ENCODE data around the gene EFCAB5.
"Not testable (repeated sequence)": the region's sequence is repeated elsewhere in the genome, so short reads cannot be mapped to it uniquely, and the experiment has no call there.

Gene EFCAB5

GRCh38 chr17:29948448-29949215 is 7.2 kb downstream of the EFCAB5 start:
- Histone ChIP-seq H3K36me3 (no peaks in the 10 kb centered on the region), H3K9me3 (ENCODE audit: severe bottlenecking) (peaks cover 2% of the 10 kb centered on the region), H3K27ac (no peak overlapping the region), H3K4me3 (ENCODE audit: low read depth, low read length) (no peak overlapping the region), H3K27me3 (ENCODE audit: insufficient read depth, low read depth, severe bottlenecking) (no peaks in the 10 kb centered on the region)
- TF ChIP-seq, protein P1, sequence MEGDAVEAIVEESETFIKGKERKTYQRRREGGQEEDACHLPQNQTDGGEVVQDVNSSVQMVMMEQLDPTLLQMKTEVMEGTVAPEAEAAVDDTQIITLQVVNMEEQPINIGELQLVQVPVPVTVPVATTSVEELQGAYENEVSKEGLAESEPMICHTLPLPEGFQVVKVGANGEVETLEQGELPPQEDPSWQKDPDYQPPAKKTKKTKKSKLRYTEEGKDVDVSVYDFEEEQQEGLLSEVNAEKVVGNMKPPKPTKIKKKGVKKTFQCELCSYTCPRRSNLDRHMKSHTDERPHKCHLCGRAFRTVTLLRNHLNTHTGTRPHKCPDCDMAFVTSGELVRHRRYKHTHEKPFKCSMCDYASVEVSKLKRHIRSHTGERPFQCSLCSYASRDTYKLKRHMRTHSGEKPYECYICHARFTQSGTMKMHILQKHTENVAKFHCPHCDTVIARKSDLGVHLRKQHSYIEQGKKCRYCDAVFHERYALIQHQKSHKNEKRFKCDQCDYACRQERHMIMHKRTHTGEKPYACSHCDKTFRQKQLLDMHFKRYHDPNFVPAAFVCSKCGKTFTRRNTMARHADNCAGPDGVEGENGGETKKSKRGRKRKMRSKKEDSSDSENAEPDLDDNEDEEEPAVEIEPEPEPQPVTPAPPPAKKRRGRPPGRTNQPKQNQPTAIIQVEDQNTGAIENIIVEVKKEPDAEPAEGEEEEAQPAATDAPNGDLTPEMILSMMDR (IDR thresholded peaks at IDR 0.05; ENCODE audit: low read depth, low read length): no peak
- DNase-seq: no peak

- Histone ChIP-seq H3K36me3 (no peaks in the 10 kb centered on the region), H3K9me3 (ENCODE audit: severe bottlenecking) (peaks cover 12% of the 10 kb centered on the region), H3K27ac (no peak overlapping the region), H3K4me3 (ENCODE audit: low read depth, low read length) (no peak overlapping the region), H3K27me3 (ENCODE audit: insufficient read depth, low read depth, severe bottlenecking) (no peaks in the 10 kb centered on the region)
- no peak for DNase-seq
- TF ChIP-seq, protein P1 (IDR thresholded peaks at IDR 0.05; ENCODE audit: low read depth, low read length): no peak
Measured at GRCh38 chr17:29949696-29950095, 8.3 kb downstream of the EFCAB5 start.

GRCh38 chr17:29954405-29954804 is 13.0 kb downstream of the EFCAB5 start:
- TF ChIP-seq, protein P1 (IDR thresholded peaks at IDR 0.05; ENCODE audit: low read depth, low read length): no peak; the same call in 1 of the 2 replicates
- DNase-seq: no peak
- Histone ChIP-seq H3K27me3 (ENCODE audit: insufficient read depth, low read depth, severe bottlenecking) (no peaks in the 10 kb centered on the region), H3K27ac (no peak overlapping the region), H3K4me3 (ENCODE audit: low read depth, low read length) (no peak overlapping the region), H3K36me3 (no peaks in the 10 kb centered on the region), H3K9me3 (ENCODE audit: severe bottlenecking) (peaks cover 12% of the 10 kb centered on the region)

DNA sequence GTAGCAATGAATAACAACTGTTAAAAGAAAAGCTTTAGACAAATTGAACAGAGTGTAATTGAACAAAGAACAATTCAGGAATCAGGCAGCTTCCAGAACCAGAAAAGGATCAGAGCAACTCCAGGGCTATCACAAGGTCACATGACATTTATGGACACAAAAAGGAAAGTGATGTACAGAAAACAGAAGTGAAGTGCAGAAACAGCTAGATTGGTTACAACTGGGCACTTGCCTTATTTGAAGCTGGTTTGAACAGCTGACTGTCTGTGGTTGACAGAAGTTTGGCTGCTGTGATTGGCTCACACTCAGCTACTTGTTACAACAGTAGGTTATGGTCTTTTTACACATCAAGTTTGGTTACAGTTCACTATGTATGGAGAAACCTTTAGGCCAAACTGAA is 14.8 kb downstream of the EFCAB5 start:
- DNase-seq: no peak
- TF ChIP-seq, protein P1 (IDR thresholded peaks at IDR 0.05; ENCODE audit: low read depth, low read length): no peak
- Histone ChIP-seq H3K36me3 (no peaks in the 10 kb centered on the region), H3K9me3 (ENCODE audit: severe bottlenecking) (peaks cover 12% of the 10 kb centered on the region), H3K27me3 (ENCODE audit: insufficient read depth, low read depth, severe bottlenecking) (no peaks in the 10 kb centered on the region), H3K4me3 (ENCODE audit: low read depth, low read length) (no peak overlapping the region), H3K27ac (no peak overlapping the region)

DNA sequence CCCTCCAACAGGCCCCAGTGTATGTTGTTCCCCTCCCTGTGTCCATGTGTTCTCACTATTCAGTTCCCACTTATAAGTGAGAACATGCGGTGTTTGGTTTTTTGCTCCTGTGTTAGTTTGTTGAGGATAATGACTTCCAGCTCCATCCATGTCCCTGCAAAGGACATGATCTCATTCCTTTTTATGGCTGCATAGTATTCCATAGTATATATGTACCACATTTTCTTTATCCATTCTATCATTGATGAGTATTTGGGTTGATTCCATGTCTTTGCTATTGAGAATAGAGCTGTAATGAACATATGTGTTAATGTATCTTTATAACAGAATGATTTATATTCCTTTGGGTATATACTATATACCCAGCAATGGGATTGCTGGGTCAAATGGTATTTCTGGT is 16.1 kb downstream of the EFCAB5 start:
- not testable (repeated sequence) for H3K27ac ChIP-seq; H3K27me3 ChIP-seq (ENCODE audit: insufficient read depth, low read depth, severe bottlenecking)

DNA sequence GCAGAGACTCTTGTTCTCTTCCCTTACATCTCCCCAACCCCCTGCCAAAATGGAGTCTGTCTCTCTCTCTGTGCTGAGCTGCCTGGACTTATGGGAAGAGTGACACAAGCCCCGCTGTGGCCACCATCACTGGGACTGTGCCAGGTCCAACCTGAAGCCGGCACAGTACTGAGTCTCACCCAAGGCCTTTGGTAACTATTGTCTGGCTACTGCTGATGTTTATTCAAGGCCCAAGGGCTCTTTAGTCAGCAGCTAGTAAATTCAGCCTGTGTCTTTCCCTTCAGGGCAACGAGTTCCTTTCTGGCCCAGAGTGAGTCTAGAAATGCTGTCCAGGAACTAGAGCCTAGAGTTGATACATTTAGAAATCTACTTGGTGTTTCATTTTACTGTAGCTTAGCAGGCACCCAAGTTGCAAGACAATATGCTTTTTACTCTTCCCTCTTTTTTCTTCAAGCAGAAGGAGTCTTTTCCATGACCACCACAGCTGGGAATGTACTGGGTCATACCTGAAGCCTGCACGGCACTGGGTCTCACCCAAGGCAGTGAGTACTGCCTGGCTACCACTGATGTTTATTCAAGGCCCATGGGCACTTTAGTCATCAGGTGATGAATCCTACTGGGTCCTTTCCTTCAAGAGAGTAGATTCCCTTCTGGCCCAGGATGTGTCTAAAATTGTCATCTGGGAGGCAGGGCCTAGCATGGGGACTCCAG is 17.7 kb downstream of the EFCAB5 start:
- Histone ChIP-seq H3K27ac (no peak overlapping the region), H3K4me3 (ENCODE audit: low read depth, low read length) (no peak overlapping the region), H3K9me3 (ENCODE audit: severe bottlenecking) (peaks cover 6% of the 10 kb centered on the region), H3K27me3 (ENCODE audit: insufficient read depth, low read depth, severe bottlenecking) (no peaks in the 10 kb centered on the region), H3K36me3 (no peaks in the 10 kb centered on the region)
- TF ChIP-seq, protein P1 (IDR thresholded peaks at IDR 0.05; ENCODE audit: low read depth, low read length): no peak
- DNase-seq: no peak

More for the DNA sequence above, 16.1 kb downstream of the EFCAB5 start:
- H3K9me3 ChIP-seq (ENCODE audit: severe bottlenecking): peaks cover 12% of the 10 kb centered on the region
- DNase-seq; H3K4me3 ChIP-seq (ENCODE audit: low read depth, low read length); H3K36me3 ChIP-seq: not testable (repeated sequence)

All from WERI-Rb-1 (cell line).